Astrocyte of the spinal cord (primary cell): ENCODE measurements around the gene CDKN2AIP.
"Not testable (repeated sequence)": the region's sequence is repeated elsewhere in the genome, so short reads cannot be mapped to it uniquely, and the experiment has no call there.

ENCODE experiments used
- DNase-seq: peaks from one replicate; pipeline ENCODE4 v3.0.0; 2011; ENCODE audit warnings: low read depth, low spot score
- H3K4me3 ChIP-seq: 2 replicates; pipeline ENCODE4 v1.5.1; 2011; ENCODE audit warnings: low read depth, mild to moderate bottlenecking, low read length, moderate library complexity
- in situ Hi-C: cut with HindIII; loops from 2 replicates; pipeline ENCODE4 v1.10.0; 2017; ENCODE audit warnings: low sequenced_read_pairs
- TF ChIP-seq, protein P1 (sequence below): IDR thresholded peaks from 2 replicates; pipeline ENCODE4 v1.5.1; 2012; ENCODE audit warnings: low read depth, mild to moderate bottlenecking, low read length, inconsistent platforms

Gene CDKN2AIP

DNA sequence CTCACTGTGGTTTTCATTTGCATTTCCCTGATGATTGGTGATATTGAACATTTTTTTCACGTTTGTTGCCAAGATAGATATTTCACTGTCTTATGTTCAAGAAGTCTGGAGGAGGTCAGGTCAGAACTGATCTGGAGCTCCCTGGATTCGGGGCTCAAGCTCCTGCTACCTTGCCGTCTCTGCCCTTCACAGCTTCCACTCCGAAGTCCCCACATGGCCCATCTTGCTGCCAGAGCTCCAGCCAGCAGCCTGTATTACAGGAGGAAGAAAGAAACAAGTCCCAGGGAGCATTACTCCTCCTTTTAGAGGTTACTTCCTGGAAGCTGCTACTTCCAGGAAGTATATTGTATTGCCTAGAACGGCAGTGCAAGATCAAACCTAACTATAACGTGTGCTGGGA lies 17.9 kb upstream of the CDKN2AIP start:
- no peak for DNase-seq
- TF ChIP-seq, protein P1, sequence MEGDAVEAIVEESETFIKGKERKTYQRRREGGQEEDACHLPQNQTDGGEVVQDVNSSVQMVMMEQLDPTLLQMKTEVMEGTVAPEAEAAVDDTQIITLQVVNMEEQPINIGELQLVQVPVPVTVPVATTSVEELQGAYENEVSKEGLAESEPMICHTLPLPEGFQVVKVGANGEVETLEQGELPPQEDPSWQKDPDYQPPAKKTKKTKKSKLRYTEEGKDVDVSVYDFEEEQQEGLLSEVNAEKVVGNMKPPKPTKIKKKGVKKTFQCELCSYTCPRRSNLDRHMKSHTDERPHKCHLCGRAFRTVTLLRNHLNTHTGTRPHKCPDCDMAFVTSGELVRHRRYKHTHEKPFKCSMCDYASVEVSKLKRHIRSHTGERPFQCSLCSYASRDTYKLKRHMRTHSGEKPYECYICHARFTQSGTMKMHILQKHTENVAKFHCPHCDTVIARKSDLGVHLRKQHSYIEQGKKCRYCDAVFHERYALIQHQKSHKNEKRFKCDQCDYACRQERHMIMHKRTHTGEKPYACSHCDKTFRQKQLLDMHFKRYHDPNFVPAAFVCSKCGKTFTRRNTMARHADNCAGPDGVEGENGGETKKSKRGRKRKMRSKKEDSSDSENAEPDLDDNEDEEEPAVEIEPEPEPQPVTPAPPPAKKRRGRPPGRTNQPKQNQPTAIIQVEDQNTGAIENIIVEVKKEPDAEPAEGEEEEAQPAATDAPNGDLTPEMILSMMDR, result no peak
- no peak overlapping the region for H3K4me3 ChIP-seq
- in situ Hi-C loops, result no loop called here

DNA sequence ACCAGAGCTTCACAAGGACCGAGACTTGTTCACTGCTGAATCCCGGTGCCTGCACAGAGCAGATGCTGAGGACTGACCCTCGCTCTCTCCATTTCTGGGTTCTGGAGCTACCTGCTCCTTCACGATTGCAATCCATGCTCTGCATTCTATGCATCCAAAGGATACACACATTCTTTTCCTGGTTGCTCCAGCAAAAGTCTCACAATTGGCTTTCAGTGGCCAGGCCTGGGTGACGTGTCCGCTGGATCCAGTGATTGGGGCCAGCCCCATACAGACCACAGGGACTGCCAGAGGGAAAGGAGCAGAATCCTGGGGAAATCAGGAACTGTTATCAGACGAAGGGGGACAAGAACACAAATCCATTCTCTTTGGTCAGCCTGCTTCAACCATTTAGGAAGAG lies 14.9 kb upstream of the CDKN2AIP start:
- DNase-seq, result no peak
- no peak overlapping the region for H3K4me3 ChIP-seq
- TF ChIP-seq, protein P1, result no peak
- in situ Hi-C loops, result no loop called here

DNA sequence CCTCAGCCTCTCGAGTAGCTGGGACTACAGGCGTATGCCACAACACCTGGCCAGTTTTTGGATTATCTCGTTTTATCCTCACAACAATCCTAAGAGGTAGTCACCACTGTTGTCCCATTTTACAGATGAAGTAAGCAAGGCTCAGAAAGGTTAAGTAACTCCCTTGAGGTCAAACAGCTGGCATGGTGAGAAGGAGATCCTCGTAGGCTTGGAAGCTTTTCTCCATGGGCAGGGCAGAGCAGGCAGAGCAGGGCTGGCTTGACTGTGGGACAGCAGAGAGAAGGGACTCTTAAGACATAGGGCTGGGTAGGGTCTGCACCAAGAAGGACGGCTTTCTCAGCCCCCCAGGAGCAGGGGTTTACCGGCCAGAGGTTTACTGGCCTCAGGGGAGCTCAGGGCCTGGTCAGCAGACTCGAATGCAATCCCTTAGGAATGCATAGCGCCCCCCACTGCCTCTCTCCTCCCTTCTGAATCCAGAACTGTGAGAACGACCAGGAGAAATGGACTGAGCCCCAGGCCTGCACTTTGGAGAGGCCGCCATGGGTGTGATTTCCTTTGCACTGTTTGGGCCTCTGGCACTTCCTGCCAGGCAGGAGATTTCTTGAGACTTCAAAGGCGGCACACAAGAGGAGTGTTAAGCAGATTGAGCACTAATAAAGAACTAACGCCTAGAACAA lies 14.0 kb upstream of the CDKN2AIP start:
- no peak for DNase-seq
- no peak overlapping the region for H3K4me3 ChIP-seq
- TF ChIP-seq, protein P1, result peak; percentile 4
- in situ Hi-C loops, result no loop called here

DNA sequence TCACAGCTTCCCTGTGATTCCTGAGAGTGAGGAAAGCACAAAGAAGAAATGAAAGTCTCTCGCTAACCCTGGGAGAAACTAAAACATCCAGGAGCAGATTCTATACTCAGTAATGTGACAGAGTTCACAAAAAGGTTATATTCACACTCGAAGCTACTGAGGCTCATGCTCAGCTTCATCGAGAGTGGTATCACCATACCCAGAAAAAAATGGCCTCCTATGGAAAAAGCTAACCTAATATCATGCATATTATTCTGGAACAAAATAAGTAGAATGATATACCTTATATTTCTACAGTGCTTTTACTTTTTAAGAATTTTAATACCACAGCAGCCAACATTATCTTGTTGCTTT lies 13.5 kb upstream of the CDKN2AIP start:
- TF ChIP-seq, protein P1, result no peak
- DNase-seq, result no peak
- no peak overlapping the region for H3K4me3 ChIP-seq
- in situ Hi-C loops, result no loop called here

DNA sequence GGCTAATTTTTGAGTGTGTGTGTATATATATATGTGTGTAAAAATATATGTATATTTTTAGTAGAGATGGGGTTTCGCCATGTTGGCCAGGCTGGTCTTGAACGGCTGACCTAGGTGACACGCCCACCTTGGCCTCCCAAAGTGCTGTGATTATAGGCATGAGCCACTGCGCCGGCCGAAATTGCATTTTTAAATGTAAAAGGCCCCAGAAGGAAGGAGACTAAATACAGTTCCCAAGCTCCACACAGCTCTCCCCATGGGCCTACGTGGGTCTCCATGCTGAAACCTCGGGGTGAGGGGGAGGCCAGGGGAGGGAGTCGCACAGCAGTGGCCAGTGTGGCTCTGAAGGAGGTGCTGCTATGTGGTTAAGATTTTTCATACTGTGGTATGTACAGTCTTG lies 12.8 kb upstream of the CDKN2AIP start:
- in situ Hi-C loops, result no loop called here
- DNase-seq, result no peak
- H3K4me3 ChIP-seq, result no peak overlapping the region
- TF ChIP-seq, protein P1, result no peak

DNA sequence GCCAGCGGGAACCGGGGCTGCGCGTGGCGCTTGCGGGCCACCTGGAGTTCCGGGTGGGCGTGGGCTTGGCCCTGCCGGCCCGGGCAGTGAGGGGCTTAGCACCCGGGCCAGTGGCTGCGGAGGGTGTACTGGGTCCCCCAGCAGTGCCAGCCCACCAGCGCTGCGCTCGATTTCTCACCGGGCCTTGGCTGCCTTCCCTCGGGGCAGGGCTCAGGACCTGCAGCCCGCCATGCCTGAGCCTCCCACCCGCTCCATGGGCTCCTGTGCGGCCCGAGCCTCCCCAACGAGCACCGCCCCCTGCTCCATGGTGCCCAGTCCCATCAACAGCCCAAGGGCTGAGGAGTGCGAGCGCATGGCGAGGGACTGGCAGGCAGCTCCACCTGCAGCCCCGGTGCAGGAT lies 11.3 kb upstream of the CDKN2AIP start:
- in situ Hi-C loops, H3K4me3 ChIP-seq, DNase-seq: not testable (repeated sequence)

DNA sequence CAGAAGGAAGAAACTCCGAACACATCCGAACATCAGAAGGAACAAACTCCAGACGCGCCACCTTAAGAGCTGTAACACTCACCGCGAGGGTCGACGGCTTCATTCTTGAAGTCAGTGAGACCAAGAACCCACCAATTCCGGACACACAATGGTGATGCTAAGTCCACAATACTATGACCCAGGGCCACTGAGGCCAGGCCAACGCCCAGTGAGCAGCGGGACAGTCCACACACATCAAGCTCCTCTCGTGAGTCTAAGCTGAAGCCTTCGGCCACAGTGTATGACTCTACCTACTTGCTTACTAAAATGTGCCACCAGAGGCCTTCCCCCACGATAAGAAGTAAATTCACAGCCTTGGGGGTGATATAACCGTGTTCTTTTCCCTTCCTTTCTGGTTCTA lies 10.2 kb upstream of the CDKN2AIP start:
- H3K4me3 ChIP-seq, result no peak overlapping the region
- TF ChIP-seq, protein P1, result no peak
- in situ Hi-C loops, result no loop called here
- DNase-seq, result no peak
